A204.1 (cell line): ENCODE results near the gene PHC1.
A peak's percentile ranks its signal among the peaks of the same experiment; 100 is the strongest.
"Not testable (repeated sequence)": the region's sequence is repeated elsewhere in the genome, so short reads cannot be mapped to it uniquely, and the experiment has no call there.

Source experiments
- FAIRE-seq: peaks from 2 replicates; lab custom pipeline; 2012; peaks lifted over from hg19 to GRCh38; lab: Jason Lieb, UNC

PHC1 gene

GRCh38 chr12:8911606-8912268 is 2.6 kb upstream of the PHC1 start:
- FAIRE-seq: no peak

- no peak for FAIRE-seq
These were observed 1.4 kb upstream of the PHC1 start for GRCh38 chr12:8912914-8913313.

GRCh38 chr12:8913702-8914032 is 642 bp upstream of the PHC1 start:
- no peak for FAIRE-seq

GRCh38 chr12:8914716-8915526 is 612 bp downstream of the PHC1 start:
- FAIRE-seq: no peak

- FAIRE-seq: no peak
These were observed 1.8 kb downstream of the PHC1 start for GRCh38 chr12:8916154-8916553.

GRCh38 chr12:8917031-8917430 is 2.7 kb downstream of the PHC1 start:
- no peak for FAIRE-seq

GRCh38 chr12:8917751-8918150 is 3.4 kb downstream of the PHC1 start:
- FAIRE-seq: no peak

GRCh38 chr12:8919643-8920042 is 5.3 kb downstream of the PHC1 start:
- not testable (repeated sequence) for FAIRE-seq

- FAIRE-seq: no peak
These were observed 8.2 kb downstream of the PHC1 start for GRCh38 chr12:8922544-8922943.

- not testable (repeated sequence) for FAIRE-seq
These were observed 16.5 kb downstream of the PHC1 start for GRCh38 chr12:8930655-8931323.

GRCh38 chr12:8932464-8932863 is 18.2 kb downstream of the PHC1 start:
- FAIRE-seq: not testable (repeated sequence)

GRCh38 chr12:8934080-8934479 is 19.8 kb downstream of the PHC1 start:
- not testable (repeated sequence) for FAIRE-seq

GRCh38 chr12:8936735-8937134 is 22.4 kb downstream of the PHC1 start:
- no peak for FAIRE-seq

- not testable (repeated sequence) for FAIRE-seq
These were observed 23.6 kb downstream of the PHC1 start for GRCh38 chr12:8937842-8938442.

- no peak for FAIRE-seq
These were observed 27.6 kb downstream of the PHC1 start for GRCh38 chr12:8941691-8942478.

- FAIRE-seq: no peak
These were observed 29.4 kb downstream of the PHC1 start for GRCh38 chr12:8943565-8944186.

- FAIRE-seq: no peak
These were observed 32.4 kb downstream of the PHC1 start for GRCh38 chr12:8946733-8947132.

- no peak for FAIRE-seq
These were observed 33.4 kb downstream of the PHC1 start for GRCh38 chr12:8947737-8948136.

- no peak for FAIRE-seq
These were observed 34.5 kb downstream of the PHC1 start for GRCh38 chr12:8948701-8949341.

- FAIRE-seq: peak; percentile 97
These were observed 35.3 kb downstream of the PHC1 start, which contains the start of gene M6PR for GRCh38 chr12:8949342-8950220. Gene M6PR, minus strand, starts transcription at chr12:8949645. Its CDS starts 3,241 bp downstream, at chr12:8946404.
